HepG2 (cell line): Measurements from ENCODE around the gene ATP13A3. TPM values are rescaled to one million over a fixed set of nuclear protein-coding genes. Genes with fewer than 3 reads are reported as not detected.

Experiments
- GATA4 ChIP-seq: sonication (generic); IDR thresholded peaks from 2 replicates; pipeline ENCODE4 v1.6.1; 2016; ENCODE audit warnings: antibody characterized with exemption, low read depth, borderline replicate concordance
- HNF1A ChIP-seq, 2 experiments: sonication (generic) in 1 of 2; formaldehyde crosslinking in 1 of 2; IDR thresholded peaks; 2 replicates each; pipeline versions ENCODE4 v1.4.0 to v1.6.1; 2016 to 2020; ENCODE audit warnings: borderline replicate concordance in 1 of 2, low read depth in 1 of 2, mild to moderate bottlenecking in 1 of 2, missing genetic modification reagents in 1 of 2
- ISL2 ChIP-seq: sonication (generic); formaldehyde crosslinking; IDR thresholded peaks from 2 replicates; pipeline ENCODE4 v1.5.0; 2020; ENCODE audit warnings: missing genetic modification reagents
- KDM4B ChIP-seq: sonication (generic); formaldehyde crosslinking; IDR thresholded peaks from 2 replicates; pipeline ENCODE4 v1.4.0; 2020; ENCODE audit warnings: missing genetic modification reagents
- STAT6 ChIP-seq: sonication (generic); formaldehyde crosslinking; IDR thresholded peaks from 2 replicates; pipeline ENCODE4 v1.4.0; 2020; ENCODE audit warnings: missing genetic modification reagents, mild to moderate bottlenecking, borderline replicate concordance
- TERF1 ChIP-seq: sonication (generic); formaldehyde crosslinking; IDR thresholded peaks from 2 replicates; pipeline ENCODE4 v1.8.0; 2022; ENCODE audit warnings: mild to moderate bottlenecking, missing genetic modification reagents, moderate library complexity
- ZBTB20 ChIP-seq: sonication (generic); formaldehyde crosslinking; IDR thresholded peaks from 2 replicates; pipeline ENCODE4 v1.8.1; 2023; ENCODE audit warnings: missing genetic modification reagents, low read depth, mild to moderate bottlenecking, borderline replicate concordance
- ZNF44 ChIP-seq: sonication (generic); formaldehyde crosslinking; IDR thresholded peaks from 2 replicates; pipeline ENCODE4 v1.5.1; 2020; ENCODE audit warnings: mild to moderate bottlenecking, missing genetic modification reagents
- ZNF687 ChIP-seq: sonication (generic); formaldehyde crosslinking; IDR thresholded peaks from 2 replicates; pipeline ENCODE4 v1.5.1; 2020; ENCODE audit warnings: mild to moderate bottlenecking, missing genetic modification reagents, moderate library complexity
- ZNF720 ChIP-seq: sonication (generic); formaldehyde crosslinking; IDR thresholded peaks from 2 replicates; pipeline ENCODE4 v1.4.0; 2020; ENCODE audit warnings: missing genetic modification reagents
- ZNF782 ChIP-seq: sonication (generic); formaldehyde crosslinking; IDR thresholded peaks from 2 replicates; pipeline ENCODE4 v1.4.0; 2020; ENCODE audit warnings: missing genetic modification reagents, mild to moderate bottlenecking, borderline replicate concordance
- polyA plus RNA-seq, 8 experiments: library from polyadenylated mRNA; depleted of rRNA in 3 of 8; stranded (reverse) in 7 of 8; unstranded in 1 of 8; fragments of >200 nt; fragmentation: Illumina TruSeq in 4 of 8; extraction: Trizol in 4 of 8; gene quantifications; 2 replicates each; pipeline versions ENCODE4 v1.2.1 to v1.2.3, GENCODE V29; 2011 to 2016; ENCODE audit warnings: low read depth in 4 of 8, missing spikeins in 1 of 8, mixed read lengths in 1 of 8; ENCODE audit not compliant: insufficient read depth in 1 of 8
- total RNA-seq, 5 experiments: library from RNA; depleted of rRNA; stranded (reverse); fragments of >200 nt; fragmentation: Illumina TruSeq; extraction: Trizol; gene quantifications; 2 replicates each; pipeline ENCODE4 v1.2.3, GENCODE V29; 2016; ENCODE audit warnings: low read depth in 1 of 5

Gene ATP13A3
- total and polyA plus RNA-seq, 2 of the 13 experiments (the other 11 are each of a cell fraction or from before 2014, with no cell fraction given): 44.9 to 80.8 TPM

GRCh38 chr3:194512895-194513601, 26.2 kb upstream of the ATP13A3 start (continued):
- TF ChIP-seq STAT6 (CRISPR knock-in tag) (0 out of 2 replicates have a peak, but pooled peaks have one; percentile 39), ZNF687 (peak; percentile 54), ZNF782 (CRISPR knock-in tag) (no peak), HNF1A (IDR thresholded peaks at IDR 0.05; ENCODE audit: low read depth) (0 out of 2 replicates have a peak, but pooled peaks have one; percentile 10), HNF1A (CRISPR knock-in tag; IDR thresholded peaks at IDR 0.05; ENCODE audit: borderline replicate concordance) (no peak; the same call in 1 of the 2 replicates), GATA4 (0 out of 2 replicates have a peak, but pooled peaks have one; percentile 27), KDM4B (CRISPR knock-in tag) (no peak), ZNF720 (no peak), ZNF44 (no peak), TERF1 (CRISPR knock-in tag) (no peak), ZBTB20 (CRISPR knock-in tag) (no peak), ISL2 (peak; percentile 47; the same call in 1 of the 2 replicates)
